Bronchus fibroblast of lung (primary cell): Measurements from ENCODE around the gene ATP8A2. TPM values are rescaled to one million over a fixed set of nuclear protein-coding genes. Genes with fewer than 3 reads are reported as not detected.

Source experiments
- total RNA-seq: library from RNA; depleted of rRNA; stranded (reverse); fragments of >200 nt; gene quantifications from 2 replicates; pipeline ENCODE4 v1.2.3, GENCODE V29; 2015

ATP8A2 gene
- total RNA-seq: 0.45 and 0.50 TPM in 2 replicates

GRCh38 chr13:25371875-25372283, at the start of gene ATP8A2:
TSS of gene ATP8A2 (plus strand) at chr13:25371974. CDS start at chr13:25372213, 239 bp downstream.

GRCh38 chr13:26051657-26052311, 680.0 kb downstream of the ATP8A2 start, which contains the start of gene SHISA2:
TSS of gene SHISA2 (minus strand) at chr13:26052016. CDS start at chr13:26050975, 1,041 bp downstream.

Other genes with a start within 250 kb of the ATP8A2 start
- gene AMER2, start 199.7 kb upstream of the ATP8A2 start, total RNA-seq: not detected in 2 replicates
- 17.2 and 19.7 TPM in 2 replicates for gene MTMR6, start 84.5 kb upstream of the ATP8A2 start, total RNA-seq
- gene NUP58, start 70.3 kb upstream of the ATP8A2 start, total RNA-seq: 35.5 and 39.2 TPM in 2 replicates